Mesodermal cell (in vitro differentiated cells): ENCODE measurements around the gene SYDE2. TPM values are rescaled to one million over a fixed set of nuclear protein-coding genes. Genes with fewer than 3 reads are reported as not detected.
"Not testable (repeated sequence)": the region's sequence is repeated elsewhere in the genome, so short reads cannot be mapped to it uniquely, and the experiment has no call there.

Experiments used
- H3K27ac ChIP-seq: 2 replicates; pipeline ENCODE4 v1.7.0; 2013; ENCODE audit warnings: mild to moderate bottlenecking, low read depth, low read length, moderate library complexity; ENCODE audit not compliant: severe bottlenecking
- H3K36me3 ChIP-seq: 2 replicates; pipeline ENCODE4 v1.7.1; 2013; ENCODE audit warnings: mild to moderate bottlenecking, low read length, moderate library complexity; ENCODE audit not compliant: control insufficient read depth, insufficient read depth
- H3K4me1 ChIP-seq: one replicate; pipeline ENCODE4 v1.7.1; 2013; ENCODE audit warnings: mild to moderate bottlenecking, low read length; ENCODE audit not compliant: insufficient read depth, control insufficient read depth, poor library complexity, severe bottlenecking
- H3K4me3 ChIP-seq: 2 replicates; pipeline ENCODE4 v1.7.0; 2013; ENCODE audit warnings: low read length, control low read depth, mild to moderate bottlenecking; ENCODE audit not compliant: insufficient read depth, poor library complexity, severe bottlenecking; ENCODE audit errors: extremely low read depth
- H3K9me3 ChIP-seq: 2 replicates; pipeline ENCODE4 v1.7.1; 2013; ENCODE audit warnings: mild to moderate bottlenecking, low read length, moderate library complexity; ENCODE audit not compliant: control insufficient read depth
- WGBS, 2 experiments: methylation state at CpG; one replicate each; pipeline ENCODE4 v1.1.5; 2013; ENCODE audit warnings: missing lambda C conversion rate in 2 of 2; ENCODE audit not compliant: insufficient coverage in 2 of 2; 5-methylcytosine and 5-hydroxymethylcytosine counted together
- polyA plus RNA-seq, 2 experiments: library from polyadenylated mRNA; stranded (reverse); fragments of 50-300 nt; gene quantifications; one replicate each; pipeline ENCODE4 v1.2.3, GENCODE V29; 2013

SYDE2 gene
- 7.2 TPM for polyA plus RNA-seq (2013, experiment 1 of 2)
- polyA plus RNA-seq (2013, experiment 2 of 2) = 9.5 TPM

- H3K4me3 ChIP-seq = peak within 1 kb of the TSS; percentile 78
- WGBS, 2 experiments = 0% methylated on average over 80 to 95 of the region's 99 CpGs
- H3K27ac ChIP-seq = peak within 1 kb of the TSS; percentile 98
- H3K4me1 ChIP-seq = no peaks in the 10 kb centered on the region
- H3K9me3 ChIP-seq = no peaks in the 10 kb centered on the region
- peaks cover 6% of the 10 kb centered on the region for H3K36me3 ChIP-seq
Measured at GRCh38 chr1:85200463-85201339, at the start of gene SYDE2. TSS of gene SYDE2 (minus strand) at chr1:85201016. CDS start at chr1:85200996, 20 bp downstream.

GRCh38 chr1:85249042-85249441, 48.2 kb upstream of the SYDE2 start:
- H3K4me3 ChIP-seq, H3K27ac ChIP-seq: not testable (repeated sequence)
- 94% methylated on average over 3 of the region's 3 CpGs; no CpG with 5 or more reads in 1 of the 2 experiments for WGBS, 2 experiments

GRCh38 chr1:85245891-85246290, 45.1 kb upstream of the SYDE2 start:
- no peak overlapping the region for H3K4me3 ChIP-seq
- H3K36me3 ChIP-seq = peaks cover 2% of the 10 kb centered on the region
- H3K4me1 ChIP-seq = peaks cover 32% of the 10 kb centered on the region
- peaks cover 7% of the 10 kb centered on the region for H3K9me3 ChIP-seq
- 100% methylated on average over 1 of the region's 1 CpG; no CpG with 5 or more reads in 1 of the 2 experiments for WGBS, 2 experiments
- H3K27ac ChIP-seq = no peak overlapping the region

More at GRCh38 chr1:85249042-85249441, 48.2 kb upstream of the SYDE2 start:
- H3K9me3 ChIP-seq = not testable (repeated sequence)
- peaks cover 19% of the 10 kb centered on the region for H3K4me1 ChIP-seq
- peaks cover 30% of the 10 kb centered on the region for H3K36me3 ChIP-seq

- H3K27ac ChIP-seq = peak overlapping the region; percentile 94
- H3K4me1 ChIP-seq = peaks cover 37% of the 10 kb centered on the region
Measured at GRCh38 chr1:85245456-85245855, 44.6 kb upstream of the SYDE2 start.

GRCh38 chr1:85244271-85245061, 43.6 kb upstream of the SYDE2 start:
- H3K27ac ChIP-seq = peak overlapping the region; percentile 94
- no peak overlapping the region for H3K4me3 ChIP-seq
- 50 to 80% methylated on average over 1 to 2 of the region's 4 CpGs for WGBS, 2 experiments
- H3K9me3 ChIP-seq = peaks cover 7% of the 10 kb centered on the region
- H3K36me3 ChIP-seq = no peaks in the 10 kb centered on the region
- peaks cover 45% of the 10 kb centered on the region for H3K4me1 ChIP-seq

More at GRCh38 chr1:85245456-85245855, 44.6 kb upstream of the SYDE2 start:
- Histone ChIP-seq H3K9me3 (peaks cover 7% of the 10 kb centered on the region), H3K4me3 (no peak overlapping the region), H3K36me3 (no peaks in the 10 kb centered on the region)
- 100% methylated on average over 1 of the region's 1 CpG; no CpG with 5 or more reads in 1 of the 2 experiments for WGBS, 2 experiments

GRCh38 chr1:85243372-85243771, 42.6 kb upstream of the SYDE2 start:
- Histone ChIP-seq H3K27ac (peak overlapping the region; percentile 94), H3K36me3 (no peaks in the 10 kb centered on the region), H3K4me1 (peaks cover 45% of the 10 kb centered on the region), H3K4me3 (no peak overlapping the region), H3K9me3 (peaks cover 2% of the 10 kb centered on the region)

- no CpG with 5 or more reads among the region's 1 CpG for WGBS, 2 experiments
- Histone ChIP-seq H3K4me3 (no peak overlapping the region), H3K36me3 (no peaks in the 10 kb centered on the region), H3K4me1 (peaks cover 41% of the 10 kb centered on the region), H3K9me3 (no peaks in the 10 kb centered on the region), H3K27ac (peak overlapping the region; percentile 71)
Measured at GRCh38 chr1:85240643-85241042, 39.8 kb upstream of the SYDE2 start.

GRCh38 chr1:85240174-85240601, 39.4 kb upstream of the SYDE2 start:
- 20% methylated on average over 1 of the region's 1 CpG; no CpG with 5 or more reads in 1 of the 2 experiments for WGBS, 2 experiments
- Histone ChIP-seq H3K27ac (peak overlapping the region; percentile 71), H3K4me3 (no peak overlapping the region)

GRCh38 chr1:85237613-85238012, 36.8 kb upstream of the SYDE2 start:
- WGBS, 2 experiments = 100% methylated on average over 1 of the region's 1 CpG

More at GRCh38 chr1:85240174-85240601, 39.4 kb upstream of the SYDE2 start:
- H3K4me1 ChIP-seq = peaks cover 37% of the 10 kb centered on the region
- no peaks in the 10 kb centered on the region for H3K36me3 ChIP-seq
- H3K9me3 ChIP-seq = no peaks in the 10 kb centered on the region

GRCh38 chr1:85230305-85230977, 29.6 kb upstream of the SYDE2 start:
- Histone ChIP-seq H3K36me3 (no peaks in the 10 kb centered on the region), H3K27ac (no peak overlapping the region), H3K4me1 (no peaks in the 10 kb centered on the region), H3K4me3 (no peak overlapping the region), H3K9me3 (no peaks in the 10 kb centered on the region)
- WGBS, 2 experiments = 84 to 92% methylated on average over 6 of the region's 8 CpGs

More at GRCh38 chr1:85237613-85238012, 36.8 kb upstream of the SYDE2 start:
- H3K4me1 ChIP-seq = peaks cover 17% of the 10 kb centered on the region
- H3K9me3 ChIP-seq = no peaks in the 10 kb centered on the region
- no peaks in the 10 kb centered on the region for H3K36me3 ChIP-seq
- no peak overlapping the region for H3K27ac ChIP-seq
- H3K4me3 ChIP-seq = no peak overlapping the region
